ENCODE data around the gene KIR2DL3.
"Not testable (repeated sequence)": the region's sequence is repeated elsewhere in the genome, so short reads cannot be mapped to it uniquely, and the experiment has no call there.

KIR2DL3 gene

DNA sequence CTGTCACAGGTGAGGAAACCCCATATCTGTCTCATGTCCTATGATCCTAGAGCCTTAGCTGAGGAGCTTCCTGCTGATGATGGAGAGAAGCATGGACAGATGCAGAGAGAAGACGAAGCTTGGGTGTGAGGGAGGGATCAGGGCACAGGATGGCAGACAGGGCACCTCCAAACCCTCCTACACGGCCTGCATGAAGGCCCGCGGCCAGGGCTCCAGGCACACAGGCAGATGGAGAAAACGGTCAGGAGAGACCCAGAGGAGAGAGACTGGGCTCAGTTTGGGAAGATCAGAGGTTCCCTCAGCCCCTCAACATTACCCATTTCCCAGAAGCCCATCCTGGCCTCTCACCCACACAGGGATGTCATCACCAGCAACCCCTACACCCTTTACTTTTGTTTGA is 5.8 kb downstream of the KIR2DL3 start:
- DNase-seq (ENCODE audit: low spot score): not testable (repeated sequence)

DNA sequence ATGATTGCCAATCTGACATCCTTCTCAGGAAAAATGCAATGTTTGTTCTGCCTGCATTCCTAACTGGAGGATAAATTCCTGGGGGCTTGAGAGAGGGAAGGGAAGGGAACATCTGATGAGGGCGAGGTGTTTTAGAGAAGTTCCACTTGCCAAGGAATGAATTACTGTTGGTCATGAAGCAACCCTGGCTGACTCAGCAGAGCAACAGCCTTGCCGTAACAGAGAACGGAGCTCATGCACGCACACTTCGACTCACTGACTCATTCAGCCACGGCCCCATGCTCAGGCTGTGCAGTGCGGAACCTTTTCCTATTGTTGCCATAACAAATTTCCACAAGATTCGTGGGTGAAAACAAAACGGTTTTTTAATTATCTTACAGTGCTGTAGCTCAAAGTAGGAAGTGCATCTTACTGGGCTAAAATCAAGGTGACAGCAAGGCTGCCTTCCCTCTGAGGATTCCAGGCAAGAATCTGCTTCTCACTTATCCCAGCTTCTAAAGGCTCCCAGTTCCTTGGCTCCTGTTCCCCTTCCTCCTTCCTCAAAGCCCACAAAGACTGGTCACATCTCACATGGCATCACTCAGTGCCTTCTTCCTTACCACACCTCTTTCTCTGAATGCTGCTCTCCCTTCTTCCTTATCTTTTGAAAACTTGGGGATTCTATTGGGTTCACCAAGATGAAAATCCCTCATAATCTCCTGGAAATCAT is 9.5 kb downstream of the KIR2DL3 start:
- DNase-seq (ENCODE audit: low spot score): not testable (repeated sequence)

DNA sequence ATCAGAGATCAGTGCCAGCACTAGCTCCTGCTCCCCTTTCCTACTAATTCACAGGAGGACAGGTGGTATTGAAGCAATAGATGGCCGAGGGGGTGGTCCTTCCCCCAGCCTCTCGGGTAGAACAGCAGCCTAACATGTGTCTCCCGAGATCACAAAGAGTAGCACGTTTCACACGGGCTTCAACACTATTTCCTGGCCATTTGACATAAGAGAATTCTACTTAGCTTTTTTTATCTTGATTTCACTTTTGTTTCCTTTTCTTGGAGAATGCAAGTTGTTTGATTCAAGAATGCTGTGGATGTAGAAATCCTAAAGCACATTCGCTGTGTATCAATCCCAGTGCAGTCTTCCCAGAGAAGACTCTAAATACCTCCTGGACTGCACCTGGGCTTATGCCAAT is 12.0 kb downstream of the KIR2DL3 start:
- DNase-seq (ENCODE audit: low spot score): not testable (repeated sequence)

DNA sequence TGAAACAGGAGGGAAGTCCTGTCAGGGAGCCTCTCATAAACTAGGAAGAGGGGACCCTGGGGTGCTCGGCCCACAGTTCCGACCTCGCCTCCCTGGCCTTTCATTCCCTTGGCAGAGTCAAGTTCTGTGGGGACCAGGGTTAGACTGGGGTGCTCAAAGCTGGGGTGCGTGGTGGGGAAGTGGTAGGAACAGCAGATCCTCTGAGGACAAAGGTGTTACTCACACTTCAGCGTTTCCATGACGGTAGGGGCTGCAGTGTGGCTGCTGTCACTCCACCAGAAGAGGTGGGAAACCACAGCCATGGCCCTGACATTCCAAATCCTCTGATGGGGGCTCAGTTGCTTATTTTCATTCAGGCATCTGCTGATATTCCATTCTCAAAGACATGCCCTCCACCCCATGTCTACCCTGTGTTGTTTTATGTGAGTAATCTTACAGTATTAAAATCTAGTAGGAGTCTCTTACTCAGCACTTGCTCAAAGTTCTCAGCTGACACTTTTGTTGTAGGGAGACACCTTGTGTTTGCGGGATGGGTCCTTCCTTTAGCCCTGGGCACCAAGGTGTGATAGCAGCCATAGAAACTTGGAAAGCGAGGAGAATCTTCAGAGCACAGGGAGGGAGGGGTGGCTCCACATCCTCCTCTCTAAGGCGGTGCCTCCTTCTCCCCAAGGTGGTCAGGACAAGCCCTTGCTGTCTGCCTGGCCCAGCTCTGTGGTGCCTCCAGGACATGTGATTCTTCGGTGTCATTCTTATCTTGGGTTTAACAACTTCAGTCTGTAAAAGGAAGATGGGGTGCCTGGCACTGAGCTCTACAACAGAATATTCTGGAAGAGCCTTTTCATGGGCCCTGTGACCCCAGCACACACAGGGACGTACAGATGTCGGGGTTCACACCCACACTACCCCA is 18.1 kb downstream of the KIR2DL3 start:
- not testable (repeated sequence) for DNase-seq (ENCODE audit: low spot score)

DNA sequence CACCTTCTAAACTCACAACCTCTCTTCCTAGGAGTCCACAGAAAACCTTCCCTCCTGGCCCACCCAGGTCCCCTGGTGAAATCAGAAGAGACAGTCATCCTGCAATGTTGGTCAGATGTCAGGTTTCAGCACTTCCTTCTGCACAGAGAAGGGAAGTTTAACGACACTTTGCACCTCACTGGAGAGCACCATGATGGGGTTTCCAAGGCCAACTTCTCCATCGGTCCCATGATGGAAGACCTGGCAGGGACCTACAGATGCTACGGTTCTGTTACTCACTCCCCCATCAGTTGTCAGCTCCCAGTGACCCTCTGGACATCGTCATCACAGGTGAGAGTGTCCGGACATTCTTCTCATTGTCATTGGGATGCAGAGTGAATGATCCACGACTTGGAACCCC is 20.3 kb downstream of the KIR2DL3 start:
- DNase-seq (ENCODE audit: low spot score): not testable (repeated sequence)

DNA sequence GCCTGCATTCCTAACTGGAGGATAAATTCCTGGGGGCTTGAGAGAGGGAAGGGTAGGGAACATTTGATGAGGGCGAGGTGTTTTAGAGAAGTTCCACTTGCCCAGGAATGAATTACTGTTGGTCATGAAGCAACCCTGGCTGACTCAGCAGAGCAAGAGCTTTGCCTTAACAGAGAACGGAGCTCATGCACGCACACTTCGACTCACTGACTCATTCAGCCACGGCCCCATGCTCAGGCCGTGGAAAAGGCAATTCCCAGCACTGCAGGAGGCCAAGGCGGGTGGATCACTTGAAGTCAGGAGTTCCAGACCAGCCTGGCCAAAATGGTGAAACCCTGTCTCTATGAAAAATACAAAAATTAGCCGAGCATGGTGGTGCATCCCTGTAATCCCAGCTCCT is 25.9 kb downstream of the KIR2DL3 start:
- DNase-seq (ENCODE audit: low spot score): not testable (repeated sequence)

DNA sequence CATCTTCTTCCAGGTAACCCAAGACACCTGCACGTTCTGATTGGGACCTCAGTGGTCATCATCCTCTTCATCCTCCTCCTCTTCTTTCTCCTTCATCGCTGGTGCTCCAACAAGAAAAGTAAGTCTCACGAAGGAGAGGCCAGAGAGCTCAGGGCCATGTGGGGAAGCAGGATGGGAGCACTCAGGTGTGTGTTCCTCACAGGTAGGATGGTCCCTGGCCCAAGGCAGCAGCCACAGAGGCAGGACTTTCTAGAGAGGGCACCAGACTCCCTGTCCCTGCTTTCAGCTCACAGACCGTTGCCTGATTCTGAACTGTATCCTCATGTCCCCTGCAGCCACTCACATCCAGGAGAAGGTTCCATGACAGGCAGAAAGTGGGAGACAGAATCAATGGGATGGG is 28.2 kb downstream of the KIR2DL3 start:
- not testable (repeated sequence) for DNase-seq (ENCODE audit: low spot score)

DNA sequence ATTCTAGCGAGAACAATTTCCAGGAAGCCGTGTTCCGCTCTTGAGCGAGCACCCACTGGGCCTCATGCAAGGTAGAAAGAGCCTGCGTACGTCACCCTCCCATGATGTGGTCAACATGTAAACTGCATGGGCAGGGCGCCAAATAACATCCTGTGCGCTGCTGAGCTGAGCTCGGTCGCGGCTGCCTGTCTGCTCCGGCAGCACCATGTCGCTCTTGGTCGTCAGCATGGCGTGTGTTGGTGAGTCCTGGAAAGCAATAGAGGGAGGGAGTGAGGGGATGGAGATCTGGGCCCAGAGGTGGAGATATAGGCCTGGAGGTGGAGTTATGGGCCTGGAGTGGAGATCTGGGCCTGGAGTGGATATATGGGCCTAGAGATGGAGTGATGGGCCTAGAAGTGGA is 31.3 kb downstream of the KIR2DL3 start, which contains the start of gene KIR2DL1:
KIR2DL1 (plus strand) TSS at position 148 of the 400 bp plus-strand sequence; CDS start at position 206, 58 bp downstream.
- not testable (repeated sequence) for DNase-seq (ENCODE audit: low spot score)

DNA sequence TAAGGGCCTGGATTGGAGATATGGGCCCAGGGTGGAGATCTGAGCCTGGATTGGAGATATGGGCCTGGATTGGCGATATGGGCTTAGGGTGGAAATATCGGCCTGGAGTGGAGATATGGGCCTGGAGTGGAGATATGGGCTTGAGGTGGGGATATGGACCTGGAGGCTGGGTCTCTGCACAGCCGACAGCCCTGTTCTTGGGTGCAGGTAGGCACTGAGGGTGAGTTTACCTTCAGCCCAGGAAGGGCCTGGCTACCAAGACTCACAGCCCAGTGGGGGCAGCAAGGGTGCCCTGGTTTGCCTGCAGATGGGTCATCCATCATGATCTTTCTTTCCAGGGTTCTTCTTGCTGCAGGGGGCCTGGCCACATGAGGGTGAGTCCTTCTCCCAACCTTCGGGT is 32.2 kb downstream of the KIR2DL3 start:
- not testable (repeated sequence) for DNase-seq (ENCODE audit: low spot score)

DNA sequence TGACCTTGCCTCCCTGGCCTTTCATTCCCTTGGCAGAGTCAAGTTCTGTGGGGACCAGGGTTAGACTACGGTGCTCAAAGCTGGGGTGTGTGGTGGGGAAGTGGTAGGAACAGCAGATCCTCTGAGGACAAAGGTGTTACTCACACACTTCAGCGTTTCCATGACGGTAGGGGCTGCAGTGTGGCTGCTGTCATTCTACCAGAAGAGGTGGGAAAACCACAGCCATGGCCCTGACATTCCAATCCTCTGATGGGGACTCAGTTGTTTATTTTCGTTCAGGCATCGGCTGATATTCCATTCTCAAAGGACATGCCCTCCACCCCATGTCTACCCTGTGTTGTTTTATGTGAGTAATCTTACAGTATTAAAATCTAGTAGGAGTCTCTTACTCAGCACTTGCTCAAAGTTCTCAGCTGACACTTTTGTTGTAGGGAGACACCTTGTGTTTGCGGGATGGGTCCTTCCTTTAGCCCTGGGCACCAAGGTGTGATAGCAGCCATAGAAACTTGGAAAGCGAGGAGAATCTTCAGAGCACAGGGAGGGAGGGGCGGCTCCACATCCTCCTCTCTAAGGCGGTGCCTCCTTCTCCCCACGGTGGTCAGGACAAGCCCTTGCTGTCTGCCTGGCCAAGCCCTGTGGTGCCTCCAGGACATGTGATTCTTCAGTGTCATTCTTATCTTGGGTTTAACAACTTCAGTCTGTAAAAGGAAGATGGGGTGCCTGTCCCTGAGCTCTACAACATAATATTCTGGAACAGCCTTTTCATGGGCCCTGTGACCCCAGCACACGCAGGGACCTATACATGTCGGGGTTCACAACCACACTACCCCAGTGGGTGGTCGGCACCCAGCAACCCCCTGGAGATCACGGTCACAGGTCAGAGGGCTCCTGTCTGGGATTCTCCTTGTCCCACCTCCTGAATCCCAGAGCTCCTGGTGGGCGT is 33.0 kb downstream of the KIR2DL3 start:
- not testable (repeated sequence) for DNase-seq (ENCODE audit: low spot score)

DNA sequence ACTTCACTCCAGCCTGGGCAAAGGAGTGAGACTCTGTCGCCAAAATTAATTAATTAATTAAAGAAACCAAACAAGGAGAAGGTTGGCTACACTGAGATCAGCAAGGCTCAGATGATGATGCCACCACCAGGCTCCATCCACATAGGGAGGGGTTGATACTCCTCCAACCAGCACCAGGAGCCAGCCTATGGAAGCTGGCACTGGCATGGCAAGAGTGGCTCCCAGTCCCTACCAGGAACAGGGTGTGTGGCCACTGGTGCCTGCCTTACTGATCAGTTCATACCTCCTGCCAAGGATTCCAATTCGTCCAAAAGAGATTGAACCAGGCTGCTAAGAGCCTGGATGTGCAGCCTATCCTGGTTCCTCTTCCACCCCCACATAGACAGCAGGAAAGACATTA is 34.4 kb downstream of the KIR2DL3 start:
- DNase-seq (ENCODE audit: low spot score): not testable (repeated sequence)

DNA sequence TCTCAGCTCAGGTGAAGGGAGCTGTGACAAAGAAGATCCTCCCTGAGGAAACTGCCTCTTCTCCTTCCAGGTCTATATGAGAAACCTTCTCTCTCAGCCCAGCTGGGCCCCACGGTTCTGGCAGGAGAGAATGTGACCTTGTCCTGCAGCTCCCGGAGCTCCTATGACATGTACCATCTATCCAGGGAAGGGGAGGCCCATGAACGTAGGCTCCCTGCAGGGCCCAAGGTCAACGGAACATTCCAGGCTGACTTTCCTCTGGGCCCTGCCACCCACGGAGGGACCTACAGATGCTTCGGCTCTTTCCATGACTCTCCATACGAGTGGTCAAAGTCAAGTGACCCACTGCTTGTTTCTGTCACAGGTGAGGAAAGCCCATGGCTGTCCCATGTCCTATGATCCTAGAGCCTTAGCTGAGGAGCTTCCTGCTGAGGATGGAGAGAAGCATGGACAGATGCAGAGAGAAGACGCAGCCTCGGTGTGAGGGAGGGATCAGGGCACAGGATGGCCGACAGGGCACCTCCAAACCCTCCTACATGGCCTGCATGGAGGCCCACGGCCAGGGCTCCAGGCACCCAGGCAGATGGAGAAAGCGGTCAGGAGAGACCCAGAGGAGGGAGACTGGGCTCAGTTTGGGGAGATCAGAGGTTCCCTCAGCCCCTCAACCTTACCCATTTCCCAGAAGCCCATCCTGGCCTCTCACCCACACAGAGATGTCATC is 36.9 kb downstream of the KIR2DL3 start:
- not testable (repeated sequence) for DNase-seq (ENCODE audit: low spot score)

DNA sequence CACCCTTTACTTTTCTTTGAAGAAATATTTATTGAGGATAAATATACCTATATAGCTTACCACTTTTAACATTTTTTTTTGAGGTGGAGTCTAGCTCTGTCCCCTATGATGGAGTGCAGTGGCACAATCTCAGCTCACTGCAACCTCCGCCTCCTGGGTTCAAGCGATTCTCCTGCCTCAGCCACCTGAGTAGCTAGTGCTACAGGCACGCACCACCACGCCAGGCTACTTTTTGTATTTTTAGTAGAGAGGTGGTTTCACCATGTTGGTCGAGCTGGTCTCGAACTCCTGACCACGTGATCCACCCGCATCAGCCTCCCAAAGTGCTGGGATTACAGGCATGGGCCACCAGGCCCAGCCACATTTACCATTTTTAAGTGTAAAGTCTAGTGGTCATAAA is 37.5 kb downstream of the KIR2DL3 start:
- DNase-seq (ENCODE audit: low spot score): not testable (repeated sequence)

DNA sequence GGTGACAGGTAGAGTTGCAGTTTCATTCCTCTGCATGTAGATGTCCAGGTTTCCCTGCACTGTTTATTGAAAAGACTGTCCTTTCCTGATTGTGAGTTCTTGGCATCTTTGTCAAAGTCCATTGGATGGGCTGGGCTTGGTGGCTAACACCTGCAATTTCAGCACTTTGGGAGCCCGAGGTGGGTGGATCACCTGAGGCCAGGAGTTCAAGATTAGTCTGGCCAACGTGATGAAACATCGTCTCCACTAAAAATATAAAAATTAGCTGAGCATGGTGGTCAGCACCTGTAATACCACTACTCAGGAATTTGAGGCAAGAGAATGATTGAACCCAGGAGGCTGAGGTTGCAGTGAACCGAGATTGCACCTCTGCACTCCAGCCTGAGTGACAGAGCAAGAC is 39.5 kb downstream of the KIR2DL3 start:
- DNase-seq (ENCODE audit: low spot score): not testable (repeated sequence)

DNA sequence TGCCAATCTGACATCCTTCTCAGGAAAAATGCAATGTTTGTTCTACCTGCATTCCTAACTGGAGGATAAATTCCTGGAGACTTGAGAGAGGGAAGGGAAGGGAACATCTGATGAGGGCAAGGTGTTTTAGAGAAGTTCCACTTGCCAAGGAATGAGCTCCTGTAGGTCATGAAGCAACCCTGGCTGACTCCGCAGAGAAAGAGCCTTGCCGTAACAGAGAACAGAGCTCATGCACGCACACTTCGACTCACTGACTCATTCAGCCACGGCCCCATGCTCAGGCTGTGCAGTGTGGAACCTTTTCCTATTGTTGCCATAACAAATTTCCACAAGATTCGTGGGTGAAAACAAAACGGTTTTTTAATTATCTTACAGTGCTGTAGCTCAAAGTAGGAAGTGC is 40.6 kb downstream of the KIR2DL3 start:
- DNase-seq (ENCODE audit: low spot score): not testable (repeated sequence)

DNA sequence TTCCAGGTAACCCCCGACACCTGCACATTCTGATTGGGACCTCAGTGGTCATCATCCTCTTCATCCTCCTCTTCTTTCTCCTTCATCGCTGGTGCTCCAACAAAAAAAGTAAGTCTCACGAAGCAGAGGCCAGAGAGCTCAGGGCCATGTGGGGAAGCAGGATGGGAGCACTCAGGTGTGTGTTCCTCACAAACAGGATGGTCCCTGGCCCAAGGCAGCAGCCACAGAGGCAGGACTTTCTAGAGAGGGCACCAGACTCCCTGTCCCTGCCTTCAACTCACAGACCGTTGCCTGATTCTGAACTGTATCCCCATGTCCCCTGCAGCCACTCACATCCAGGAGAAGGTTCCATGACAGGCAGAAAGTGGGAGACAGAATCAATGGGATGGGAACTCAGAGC is 44.6 kb downstream of the KIR2DL3 start:
- DNase-seq (ENCODE audit: low spot score): not testable (repeated sequence)

DNA sequence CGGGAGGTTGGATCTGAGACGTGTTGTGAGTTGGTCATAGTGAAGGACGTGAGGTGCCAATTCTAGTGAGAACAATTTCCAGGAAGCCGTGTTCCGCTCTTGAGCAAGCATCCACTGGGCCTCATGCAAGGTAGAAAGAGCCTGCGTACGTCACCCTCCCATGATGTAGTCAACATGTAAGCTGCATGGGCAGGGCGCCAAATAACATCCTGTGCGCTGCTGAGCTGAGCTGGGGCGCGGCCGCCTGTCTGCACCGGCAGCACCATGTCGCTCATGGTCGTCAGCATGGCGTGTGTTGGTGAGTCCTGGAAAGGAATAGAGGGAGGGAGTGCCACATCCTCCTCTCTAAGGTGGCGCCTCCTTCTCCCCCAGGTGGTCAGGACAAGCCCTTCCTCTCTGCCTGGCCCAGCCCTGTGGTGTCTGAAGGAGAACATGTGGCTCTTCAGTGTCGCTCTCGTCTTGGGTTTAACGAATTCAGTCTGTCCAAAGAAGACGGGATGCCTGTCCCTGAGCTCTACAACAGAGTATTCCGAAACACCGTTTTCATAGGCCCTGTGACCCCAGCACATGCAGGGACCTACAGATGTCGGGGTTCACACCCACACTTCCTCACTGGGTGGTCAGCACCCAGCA is 47.9 kb downstream of the KIR2DL3 start:
- DNase-seq (ENCODE audit: low spot score): not testable (repeated sequence)

DNA sequence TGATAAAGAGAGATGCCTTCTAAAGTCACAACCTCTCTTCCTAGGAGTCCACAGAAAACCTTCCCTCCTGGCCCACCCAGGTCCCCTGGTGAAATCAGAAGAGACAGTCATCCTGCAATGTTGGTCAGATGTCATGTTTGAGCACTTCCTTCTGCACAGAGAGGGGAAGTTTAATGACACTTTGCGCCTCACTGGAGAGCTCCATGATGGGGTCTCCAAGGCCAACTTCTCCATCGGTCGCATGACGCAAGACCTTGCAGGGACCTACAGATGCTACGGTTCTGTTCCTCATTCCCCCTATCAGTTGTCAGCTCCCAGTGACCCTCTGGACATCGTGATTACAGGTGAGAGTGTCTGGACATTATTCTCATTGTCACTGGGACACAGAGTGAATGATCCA is 49.8 kb downstream of the KIR2DL3 start:
- DNase-seq (ENCODE audit: low spot score): not testable (repeated sequence)

DNA sequence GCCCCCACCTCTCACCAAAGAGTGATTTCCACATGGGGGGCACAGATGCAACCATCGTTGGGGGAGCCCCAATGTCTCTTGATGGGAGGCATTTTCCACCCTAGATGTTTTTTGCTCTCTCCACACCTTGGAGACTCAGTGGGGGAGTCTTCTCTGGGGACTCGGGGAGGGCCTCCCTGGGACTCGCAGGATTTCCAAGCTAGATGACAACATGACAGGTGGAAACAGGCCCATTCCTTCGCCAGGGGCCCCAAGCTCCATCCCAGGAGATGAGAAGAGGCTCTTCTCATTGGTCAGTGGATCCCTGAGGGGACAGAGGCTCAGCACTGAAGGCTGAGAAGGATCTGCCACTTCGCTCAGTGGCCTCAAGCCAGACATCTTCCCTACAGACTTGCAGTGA is 52.4 kb downstream of the KIR2DL3 start:
- no peak for DNase-seq (ENCODE audit: low spot score)

DNA sequence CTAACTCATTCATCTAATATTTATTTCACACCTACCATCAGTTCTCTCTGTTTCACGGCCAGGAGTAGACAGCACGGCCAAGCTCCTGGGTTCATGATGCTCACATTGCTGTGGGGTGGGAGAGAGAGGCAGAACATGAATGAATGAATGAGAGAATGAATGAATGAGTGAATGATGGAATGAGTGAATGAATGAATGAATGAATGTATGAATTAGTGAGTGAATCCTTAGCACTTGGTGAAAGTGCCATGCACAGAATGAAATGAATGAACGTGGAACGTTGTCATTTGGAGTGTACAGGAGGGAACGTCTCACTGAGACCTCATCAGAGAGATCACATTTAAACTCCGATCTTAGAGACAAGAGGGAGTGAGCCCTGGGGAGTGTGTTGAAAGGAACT is 53.2 kb downstream of the KIR2DL3 start:
- no peak for DNase-seq (ENCODE audit: low spot score)

DNA sequence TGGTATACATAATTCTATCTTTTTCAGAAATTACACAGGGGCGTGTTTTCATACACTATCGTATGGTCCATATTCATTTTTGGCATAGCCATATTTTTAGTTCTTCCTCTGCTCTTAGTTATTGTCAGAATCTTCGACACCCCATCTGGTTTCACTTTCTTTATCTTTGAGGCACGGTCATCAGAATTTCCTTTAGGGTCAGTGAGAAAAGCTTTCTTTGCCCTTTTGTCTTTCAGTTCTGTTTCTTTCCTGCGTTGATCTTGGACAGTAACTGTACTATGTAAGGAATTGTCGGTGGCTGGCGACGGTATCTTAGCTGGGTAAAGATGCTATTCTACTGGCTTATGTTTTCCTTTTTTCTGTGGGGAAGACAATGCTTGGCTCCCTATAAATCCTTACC is 54.5 kb downstream of the KIR2DL3 start:
- DNase-seq (ENCODE audit: low spot score): no peak

Data from hepatic stellate cell (primary cell).